CD4-positive, alpha-beta memory T cell (primary cell): ENCODE measurements around the gene LRRC40. TPM values are rescaled to one million over a fixed set of nuclear protein-coding genes. Genes with fewer than 3 reads are reported as not detected.
A peak's percentile ranks its signal among the peaks of the same experiment; 100 is the strongest.
"Not testable (repeated sequence)": the region's sequence is repeated elsewhere in the genome, so short reads cannot be mapped to it uniquely, and the experiment has no call there.

Experiments used
- CTCF ChIA-PET: fragments of 350-600 bp; sonication (Branson Sonifier 250); formaldehyde crosslinking; loops from one replicate; lab custom pipeline; 2021; ENCODE audit warnings: inconsistent platforms; ENCODE audit not compliant: partially characterized antibody; lab: Charles Lee
- POLR2A ChIA-PET: fragments of 350-600 bp; sonication (Branson Sonifier 250); formaldehyde crosslinking; loops from one replicate; lab custom pipeline; 2021; ENCODE audit not compliant: partially characterized antibody; lab: Charles Lee
- DNase-seq, 5 donors: peaks; one replicate each; pipeline versions ENCODE4 v3.0.0 to v3.0.0-alpha.2; 2020 to 2022; ENCODE audit warnings: mixed read lengths in 1 of 5
- H3K27ac ChIP-seq: one replicate; pipeline ENCODE4 v1.7.0; 2013; ENCODE audit warnings: low read depth, low read length
- H3K27me3 ChIP-seq: 2 replicates; pipeline ENCODE4 v1.7.0; 2013; ENCODE audit warnings: mild to moderate bottlenecking, low read length, moderate library complexity; ENCODE audit not compliant: insufficient read depth
- H3K36me3 ChIP-seq: 2 replicates; pipeline ENCODE4 v1.7.0; 2013; ENCODE audit warnings: mild to moderate bottlenecking, low read length, moderate library complexity; ENCODE audit not compliant: insufficient read depth
- H3K4me1 ChIP-seq: 2 replicates; pipeline ENCODE4 v1.7.0; 2013; ENCODE audit warnings: mild to moderate bottlenecking, low read length, moderate library complexity; ENCODE audit not compliant: insufficient read depth
- H3K4me3 ChIP-seq, 2 donors: one replicate each; pipeline ENCODE4 v1.7.0; 2013; ENCODE audit warnings: low read length in 2 of 2, mild to moderate bottlenecking in 1 of 2
- H3K9me3 ChIP-seq, 2 donors: one replicate each; pipeline ENCODE4 v1.7.0; 2013; ENCODE audit warnings: low read length in 2 of 2, control low read depth in 1 of 2; ENCODE audit not compliant: control insufficient read depth in 1 of 2
- H3K27ac Mint-ChIP-seq, 7 donors: one replicate each; pipeline ENCODE4 v1.8.0; 2020 to 2021; ENCODE audit warnings: mixed read lengths in 7 of 7, mild to moderate bottlenecking in 6 of 7, inconsistent platforms in 3 of 7, moderate library complexity in 3 of 7
- H3K27me3 Mint-ChIP-seq, 2 donors: one replicate each; pipeline ENCODE4 v1.8.0; 2020 to 2021; ENCODE audit warnings: mixed read lengths in 2 of 2
- H3K36me3 Mint-ChIP-seq, 2 donors: one replicate each; pipeline ENCODE4 v1.8.0; 2020 to 2021; ENCODE audit warnings: mixed read lengths in 2 of 2, inconsistent platforms in 1 of 2, mild to moderate bottlenecking in 1 of 2
- H3K4me1 Mint-ChIP-seq, 4 donors: one replicate each; pipeline ENCODE4 v1.8.0; 2020 to 2021; ENCODE audit warnings: mixed read lengths in 4 of 4, mild to moderate bottlenecking in 1 of 4
- H3K4me3 Mint-ChIP-seq, 8 donors: one replicate each; pipeline ENCODE4 v1.8.0; 2020 to 2021; ENCODE audit warnings: mixed read lengths in 8 of 8, mild to moderate bottlenecking in 7 of 8, moderate library complexity in 6 of 8, inconsistent platforms in 3 of 8
- H3K9me3 Mint-ChIP-seq, 8 donors: one replicate each; pipeline ENCODE4 v1.8.0; 2020 to 2021; ENCODE audit warnings: mixed read lengths in 8 of 8, mild to moderate bottlenecking in 5 of 8, inconsistent platforms in 3 of 8, moderate library complexity in 1 of 8
- intact Hi-C: fragments of 100-400 bp; cut with micrococcal nuclease; formaldehyde crosslinking; loops from one replicate; pipeline ENCODE4 v1.15.1; 2023
- polyA plus RNA-seq, 2 donors: library from polyadenylated mRNA; unstranded; fragments of 300-500 nt; fragmentation: Illumina TruSeq; gene quantifications; one replicate each; pipeline ENCODE4 v1.2.3, GENCODE V29; 2021
- total RNA-seq, 2 experiments: library from RNA; stranded (reverse); gene quantifications; one replicate each; pipeline ENCODE4 v1.2.3, GENCODE V29; 2021

LRRC40 gene
- total and polyA plus RNA-seq, 4 experiments from 2014 or later = 5.4 to 11.6 (median 10.2) TPM

GRCh38 chr1:70220015-70220414 lies 14.6 kb upstream of the LRRC40 start:
- Histone ChIP-seq H3K4me3 (no peak overlapping the region), H3K9me3 (no peaks in the 10 kb centered on the region), H3K27me3 (no peaks in the 10 kb centered on the region), H3K4me1 (peaks cover 40% of the 10 kb centered on the region), H3K27ac (no peak overlapping the region), H3K36me3 (peaks cover 9% of the 10 kb centered on the region)
- Mint-ChIP-seq H3K36me3 (peaks cover 24 to 52% of the 10 kb centered on the region in 2 donors), H3K4me3 (peak overlapping the region in 7 of 8 donors; percentile 8 to 70 (median 41)), H3K9me3 (peaks cover 0 to 3% (median 0%) of the 10 kb centered on the region in 8 donors), H3K27ac (peak overlapping the region; percentile 74 to 97 (median 93)), H3K4me1 (peaks cover 27 to 51% (median 41%) of the 10 kb centered on the region in 4 donors), H3K27me3 (no peaks in the 10 kb centered on the region)
- ChIA-PET POLR2A (interaction anchor here (1.4 to 4.4 kb wide), 4 partner anchors 13 to 191 kb away, joined by 5 to 76 read pairs (median 30); partner anchors contain the start of genes ANKRD13C, CTH and LRRC40), CTCF (interaction anchor here (2.0 to 2.7 kb wide), 2 partner anchors 10 to 861 kb away, joined by 12 to 20 read pairs; partner anchors contain the start of gene ZRANB2)
- DNase-seq = no peak
- intact Hi-C loops = no loop called here

DNA sequence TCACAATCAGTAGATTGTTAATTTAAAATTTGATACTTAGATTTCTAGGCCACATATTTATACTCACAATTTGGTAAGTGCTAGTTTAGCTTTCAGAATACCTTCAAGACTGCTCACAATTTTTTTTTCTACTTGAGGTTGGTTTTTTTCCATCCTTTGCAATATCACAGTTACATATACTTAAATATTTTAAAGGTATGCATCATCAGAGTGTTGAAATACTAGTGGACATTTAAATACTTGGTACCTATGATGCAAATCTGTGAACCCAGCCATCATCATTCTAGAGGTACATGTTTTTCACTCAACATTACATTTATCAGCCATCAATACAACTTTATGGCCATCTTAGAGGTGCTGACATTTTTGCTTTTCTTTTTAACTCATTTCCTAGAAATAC lies 6.2 kb upstream of the LRRC40 start:
- peaks cover 10 to 48% of the 10 kb centered on the region in 2 donors for H3K36me3 Mint-ChIP-seq
- peak overlapping the region in 4 of 7 donors; percentile 13 to 66 (median 38) for H3K27ac Mint-ChIP-seq
- ChIA-PET POLR2A (interaction anchor here (1.3 kb wide), 1 partner anchor 10 kb away, joined by 6 read pairs; the partner anchor contains the start of gene SRSF11), CTCF (interaction anchor here (3.9 kb wide), 1 partner anchor 9 kb away, joined by 20 read pairs; the partner anchor contains the start of gene SRSF11)
- Histone ChIP-seq H3K4me1 (peaks cover 34% of the 10 kb centered on the region), H3K27me3 (no peaks in the 10 kb centered on the region), H3K9me3 (no peaks in the 10 kb centered on the region), H3K4me3 (no peak overlapping the region), H3K36me3 (peaks cover 9% of the 10 kb centered on the region), H3K27ac (no peak overlapping the region)
- no peak for DNase-seq
- no peaks in the 10 kb centered on the region for H3K27me3 Mint-ChIP-seq
- H3K4me1 Mint-ChIP-seq = peaks cover 27 to 48% (median 39%) of the 10 kb centered on the region in 4 donors
- intact Hi-C loops = no loop called here
- no peaks in the 10 kb centered on the region for H3K9me3 Mint-ChIP-seq
- H3K4me3 Mint-ChIP-seq = no peak overlapping the region

- H3K27me3 Mint-ChIP-seq = no peaks in the 10 kb centered on the region
- Histone ChIP-seq H3K27me3 (no peaks in the 10 kb centered on the region), H3K9me3 (no peaks in the 10 kb centered on the region), H3K36me3 (peaks cover 7% of the 10 kb centered on the region), H3K27ac (peak overlapping the region; percentile 27), H3K4me1 (peaks cover 39% of the 10 kb centered on the region), H3K4me3 (no peak overlapping the region)
- CTCF ChIA-PET = interaction anchor here (3.9 kb wide), 1 partner anchor 10 kb away, joined by 20 read pairs; the partner anchor contains the start of gene SRSF11
- no peaks in the 10 kb centered on the region for H3K9me3 Mint-ChIP-seq
- peak overlapping the region in 1 of 8 donors; percentile 39 for H3K4me3 Mint-ChIP-seq
- POLR2A ChIA-PET = interaction anchor here (1.3 kb wide), 1 partner anchor 10 kb away, joined by 6 read pairs; the partner anchor contains the start of gene SRSF11
- peak overlapping the region in 1 of 7 donors; percentile 66 for H3K27ac Mint-ChIP-seq
- peaks cover 29 to 55% (median 43%) of the 10 kb centered on the region in 4 donors for H3K4me1 Mint-ChIP-seq
- no peak for DNase-seq
- H3K36me3 Mint-ChIP-seq = peaks cover 10 to 50% of the 10 kb centered on the region in 2 donors
- intact Hi-C loops = no loop called here
Measured at GRCh38 chr1:70210820-70211219, 5.4 kb upstream of the LRRC40 start.

DNA sequence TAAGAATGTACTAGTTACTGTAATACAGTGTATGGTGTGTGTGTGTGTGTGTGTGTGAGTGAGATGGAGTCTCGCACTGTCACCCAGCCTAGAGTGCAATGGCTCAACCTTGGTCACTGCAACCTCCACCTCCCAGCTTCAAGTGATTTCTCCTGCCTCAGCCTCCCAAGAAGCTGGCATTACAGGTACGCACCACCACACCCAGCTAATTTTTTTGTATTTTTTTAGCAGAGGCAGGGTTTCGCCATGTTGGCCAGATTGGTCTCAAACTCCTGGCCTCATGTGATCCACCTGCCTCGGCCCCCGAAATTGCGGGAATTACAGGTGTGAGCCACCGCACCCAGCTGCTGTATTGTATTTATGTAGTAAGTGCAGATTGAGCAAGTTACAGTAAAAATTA lies 2.9 kb upstream of the LRRC40 start:
- peaks cover 40 to 81% (median 58%) of the 10 kb centered on the region in 4 donors for H3K4me1 Mint-ChIP-seq

DNA sequence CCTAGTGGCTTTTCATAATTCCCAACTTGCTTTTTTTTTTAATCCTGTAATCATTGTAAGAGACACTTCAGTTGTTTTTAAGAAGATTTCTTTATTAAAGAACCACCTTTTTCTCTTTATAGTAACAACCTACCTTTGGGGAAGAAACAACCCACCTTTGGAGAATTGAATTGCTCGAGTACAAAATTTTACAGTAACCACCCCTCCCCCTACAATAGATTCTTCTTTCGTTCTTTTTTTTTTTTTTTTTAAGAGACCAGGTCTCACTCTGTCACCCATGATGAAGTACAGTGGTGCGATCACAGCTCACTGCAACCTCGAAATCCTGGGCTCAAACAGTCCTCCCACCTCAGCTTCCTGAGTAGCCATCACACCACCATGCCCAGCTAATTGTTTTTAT lies 2.1 kb upstream of the LRRC40 start:
- H3K27me3 ChIP-seq = no peaks in the 10 kb centered on the region
- H3K4me3 ChIP-seq = no peak overlapping the region
- H3K9me3 ChIP-seq = no peaks in the 10 kb centered on the region
- peak overlapping the region; percentile 15 to 100 (median 76) for H3K27ac Mint-ChIP-seq
- no peak overlapping the region for H3K27ac ChIP-seq
- H3K4me1 ChIP-seq = peaks cover 65% of the 10 kb centered on the region
- H3K36me3 ChIP-seq = peaks cover 1% of the 10 kb centered on the region
- intact Hi-C loops = no loop called here
- peak overlapping the region; percentile 20 to 98 (median 72) for H3K4me3 Mint-ChIP-seq
- ChIA-PET POLR2A (interaction anchor here (5.8 kb wide), 1 partner anchor 13 kb away, joined by 76 read pairs; the partner anchor contains the start of gene SRSF11), CTCF (interaction anchor here (1.4 kb wide), 1 partner anchor 9 kb away, joined by 3 read pairs; no protein-coding TSS in a partner anchor)
- no peaks in the 10 kb centered on the region for H3K9me3 Mint-ChIP-seq
- DNase-seq = no peak
- H3K36me3 Mint-ChIP-seq = peaks cover 4 to 51% of the 10 kb centered on the region in 2 donors
- H3K27me3 Mint-ChIP-seq = no peaks in the 10 kb centered on the region
- H3K4me1 Mint-ChIP-seq = peaks cover 40 to 89% (median 60%) of the 10 kb centered on the region in 4 donors

More for the DNA sequence above, 2.9 kb upstream of the LRRC40 start:
- intact Hi-C loops = no loop called here
- no peak overlapping the region for H3K27ac ChIP-seq
- H3K36me3 ChIP-seq = peaks cover 5% of the 10 kb centered on the region
- DNase-seq = no peak
- H3K36me3 Mint-ChIP-seq = peaks cover 6 to 53% of the 10 kb centered on the region in 2 donors
- peaks cover 57% of the 10 kb centered on the region for H3K4me1 ChIP-seq
- no peaks in the 10 kb centered on the region for H3K27me3 ChIP-seq
- no peak overlapping the region for H3K4me3 ChIP-seq
- no peaks in the 10 kb centered on the region for H3K9me3 ChIP-seq
- H3K27me3 Mint-ChIP-seq = no peaks in the 10 kb centered on the region
- ChIA-PET POLR2A (interaction anchor here (2.1 to 5.8 kb wide), 3 partner anchors 13 to 873 kb away, joined by 5 to 76 read pairs (median 7); partner anchors contain the start of genes CTH, SRSF11 and ZRANB2), CTCF (interaction anchor here (1.2 to 3.9 kb wide), 2 partner anchors 12 to 873 kb away, joined by 3 to 20 read pairs; partner anchors contain the start of genes SRSF11 and ZRANB2)
- H3K27ac Mint-ChIP-seq = peak overlapping the region in 1 of 7 donors; percentile 100
- no peaks in the 10 kb centered on the region for H3K9me3 Mint-ChIP-seq
- peak overlapping the region in 2 of 8 donors; percentile 20 to 78 for H3K4me3 Mint-ChIP-seq

DNA sequence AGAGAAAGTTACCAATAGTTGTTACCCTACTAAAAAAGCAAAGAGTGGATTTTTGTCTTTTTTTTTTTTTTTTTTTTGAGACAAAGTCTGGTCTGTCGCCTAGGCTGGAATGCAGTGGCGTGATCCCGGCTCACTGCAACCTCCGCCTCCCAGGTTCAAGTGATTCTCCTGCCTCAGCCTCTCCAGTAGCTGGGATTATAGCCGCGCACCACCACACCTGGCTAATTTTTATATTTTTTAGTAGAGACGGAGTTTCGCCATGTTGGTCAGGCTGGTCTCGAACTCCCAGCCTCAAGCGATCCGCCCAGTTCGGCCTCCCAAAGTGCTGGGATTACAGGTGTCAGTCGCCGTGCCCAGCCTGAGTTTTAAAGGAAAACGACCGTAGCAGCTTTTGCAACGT lies 1.5 kb upstream of the LRRC40 start:
- intact Hi-C loops, H3K9me3 Mint-ChIP-seq, H3K27me3 ChIP-seq, DNase-seq, H3K36me3 ChIP-seq, H3K4me3 ChIP-seq, H3K9me3 ChIP-seq, H3K27me3 Mint-ChIP-seq: not testable (repeated sequence)
- POLR2A ChIA-PET = interaction anchor here (1.1 to 5.8 kb wide), 5 partner anchors 14 to 874 kb away, joined by 3 to 76 read pairs (median 15); partner anchors contain the start of genes ANKRD13C, CTH, SRSF11 and ZRANB2
- H3K27ac Mint-ChIP-seq = peak overlapping the region in 6 of 7 donors; percentile 99 to 100 (median 100)
- peak overlapping the region; percentile 97 for H3K27ac ChIP-seq
- peaks cover 4 to 50% of the 10 kb centered on the region in 2 donors for H3K36me3 Mint-ChIP-seq
- CTCF ChIA-PET = interaction anchor here (1.4 to 1.7 kb wide), 2 partner anchors 10 to 874 kb away, joined by 3 to 7 read pairs; partner anchors contain the start of gene ZRANB2
- peak overlapping the region; percentile 97 to 99 (median 98) for H3K4me3 Mint-ChIP-seq
- H3K4me1 ChIP-seq = peaks cover 71% of the 10 kb centered on the region
- peaks cover 43 to 94% (median 65%) of the 10 kb centered on the region in 4 donors for H3K4me1 Mint-ChIP-seq
